Skeletal muscle cell (primary cell): Measurements from ENCODE around the gene PLCXD3.

ENCODE experiments used
- DNase-seq: peaks from one replicate; pipeline ENCODE4 v3.0.0-alpha.2; 2010; ENCODE audit warnings: low read depth
- H3K4me3 ChIP-seq: 2 replicates; pipeline ENCODE4 v1.5.1; 2011; ENCODE audit warnings: low read depth, mild to moderate bottlenecking, control low read depth, low read length, moderate library complexity

The PLCXD3 gene

GRCh38 chr5:41510176-41510831 is at the start of gene PLCXD3:
PLCXD3 (minus strand) TSS chr5:41510601; CDS start chr5:41510526, 75 bp downstream.
- DNase-seq, result no peak
- H3K4me3 ChIP-seq, result peak within 1 kb of the TSS; percentile 29

- no peak overlapping the region for H3K4me3 ChIP-seq
- no peak for DNase-seq
Observed at GRCh38 chr5:41559184-41559583, 48.8 kb upstream of the PLCXD3 start.

GRCh38 chr5:41558295-41558694 is 47.9 kb upstream of the PLCXD3 start:
- H3K4me3 ChIP-seq, result no peak overlapping the region
- no peak for DNase-seq

- DNase-seq, result no peak
- H3K4me3 ChIP-seq, result no peak overlapping the region
Observed at GRCh38 chr5:41547991-41548390, 37.6 kb upstream of the PLCXD3 start.

- no peak overlapping the region for H3K4me3 ChIP-seq
- no peak for DNase-seq
Observed at GRCh38 chr5:41542183-41542582, 31.8 kb upstream of the PLCXD3 start.

GRCh38 chr5:41539454-41539853 is 29.1 kb upstream of the PLCXD3 start:
- DNase-seq, result no peak
- no peak overlapping the region for H3K4me3 ChIP-seq

GRCh38 chr5:41537581-41537980 is 27.2 kb upstream of the PLCXD3 start:
- no peak overlapping the region for H3K4me3 ChIP-seq
- DNase-seq, result no peak

GRCh38 chr5:41532485-41532884 is 22.1 kb upstream of the PLCXD3 start:
- no peak for DNase-seq
- no peak overlapping the region for H3K4me3 ChIP-seq

GRCh38 chr5:41527201-41527779 is 16.9 kb upstream of the PLCXD3 start:
- DNase-seq, result peak; percentile 90
- H3K4me3 ChIP-seq, result no peak overlapping the region

GRCh38 chr5:41526699-41527098 is 16.3 kb upstream of the PLCXD3 start:
- no peak for DNase-seq
- H3K4me3 ChIP-seq, result no peak overlapping the region

GRCh38 chr5:41524174-41524573 is 13.8 kb upstream of the PLCXD3 start:
- H3K4me3 ChIP-seq, result no peak overlapping the region
- no peak for DNase-seq

GRCh38 chr5:41522193-41522786 is 11.9 kb upstream of the PLCXD3 start:
- DNase-seq, result no peak
- H3K4me3 ChIP-seq, result no peak overlapping the region

GRCh38 chr5:41519801-41520200 is 9.4 kb upstream of the PLCXD3 start:
- DNase-seq, result no peak
- no peak overlapping the region for H3K4me3 ChIP-seq

- no peak overlapping the region for H3K4me3 ChIP-seq
- no peak for DNase-seq
Observed at GRCh38 chr5:41517909-41518308, 7.5 kb upstream of the PLCXD3 start.

GRCh38 chr5:41511241-41511640 is 840 bp upstream of the PLCXD3 start:
- DNase-seq, result no peak
- no peak overlapping the region for H3K4me3 ChIP-seq

GRCh38 chr5:41509399-41510175 is 814 bp downstream of the PLCXD3 start:
- peak overlapping the region; percentile 29 for H3K4me3 ChIP-seq
- no peak for DNase-seq

- DNase-seq, result no peak
Observed at GRCh38 chr5:41508696-41509398, 1.6 kb downstream of the PLCXD3 start.

GRCh38 chr5:41508186-41508585 is 2.2 kb downstream of the PLCXD3 start:
- H3K4me3 ChIP-seq, result no peak overlapping the region
- DNase-seq, result no peak

More at GRCh38 chr5:41508696-41509398, 1.6 kb downstream of the PLCXD3 start:
- no peak overlapping the region for H3K4me3 ChIP-seq

GRCh38 chr5:41507501-41507900 is 2.9 kb downstream of the PLCXD3 start:
- no peak for DNase-seq
- no peak overlapping the region for H3K4me3 ChIP-seq

GRCh38 chr5:41503860-41504259 is 6.5 kb downstream of the PLCXD3 start:
- no peak for DNase-seq
- no peak overlapping the region for H3K4me3 ChIP-seq
